SH-SY5Y (cell line): ENCODE measurements around the gene GALNT12.

Experiments used
- GATA2 ChIP-seq: IDR thresholded peaks from 2 replicates; pipeline ENCODE4 v1.6.1; 2011; ENCODE audit warnings: mild to moderate bottlenecking, low read depth, low read length
- GATA3 ChIP-seq: IDR thresholded peaks from 2 replicates; pipeline ENCODE4 v1.6.1; 2011; ENCODE audit warnings: low read depth, mild to moderate bottlenecking, low read length, moderate library complexity

DNA sequence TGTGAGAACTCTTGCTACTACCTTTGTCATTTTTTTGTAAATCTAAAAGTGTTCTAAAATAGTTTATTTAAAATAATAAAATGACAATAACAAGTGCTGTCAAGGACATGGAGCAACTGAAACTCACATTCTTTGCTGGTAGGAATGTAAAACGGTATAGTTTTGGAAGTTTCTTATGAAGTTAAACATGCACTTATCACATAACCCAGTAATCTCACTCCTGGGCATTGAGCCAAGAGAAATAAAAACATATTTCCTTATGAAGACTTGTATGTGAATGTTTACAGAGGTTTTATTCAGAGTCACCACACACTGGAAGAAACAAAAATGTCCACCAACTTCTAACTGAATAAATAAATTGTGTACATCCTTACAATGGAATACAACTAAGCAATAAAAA, 90.3 kb downstream of the GALNT12 start:
- TF ChIP-seq GATA2 (no peak), GATA3 (no peak)
